ENCODE data around the gene KRT79. TPM values are rescaled to one million over a fixed set of nuclear protein-coding genes. Genes with fewer than 3 reads are reported as not detected.

The KRT79 gene
- polyA plus RNA-seq, 1 of the 3 experiments (the other 2 are of a cell fraction) = not detected

GRCh38 chr12:52799505-52800211 is 34.5 kb downstream of the KRT79 start:
- Histone ChIP-seq H3K27ac (ENCODE audit: low read depth in 2 of 2, low read length in 1 of 2) (no peak overlapping the region), H3K4me1 (ENCODE audit: control insufficient read depth in 1 of 2, insufficient read depth in 2 of 2, low read depth in 1 of 2, low read length in 1 of 2) (no peaks in the 10 kb centered on the region), H2AFZ (ENCODE audit: low read depth) (no peak overlapping the region), H3K4me2 (no peak overlapping the region), H3K9ac (no peak overlapping the region), H3K9me2 (no peaks in the 10 kb centered on the region), H3K27me3 (ENCODE audit: insufficient read depth) (peaks cover 8% of the 10 kb centered on the region; the same call in 1 of the 2 replicates), H4K20me1 (ENCODE audit: insufficient read depth) (no peaks in the 10 kb centered on the region), H3K79me2 (ENCODE audit: insufficient read depth) (no peaks in the 10 kb centered on the region), H3K4me3 (ENCODE audit: low read depth in 2 of 2, low read length in 1 of 2) (no peak overlapping the region), H3F3A (replicated peaks; ENCODE audit: insufficient read depth) (peaks cover 3% of the 10 kb centered on the region), H3K36me3 (replicated peaks in 1 of 2; ENCODE audit: control insufficient read depth in 1 of 2, insufficient read depth in 2 of 2, low read length in 1 of 2) (no peaks in the 10 kb centered on the region), H3K9me3 (no peaks in the 10 kb centered on the region)
- no peak for DNase-seq
- TF ChIP-seq EZH2phosphoT487 (IDR thresholded peaks at IDR 0.05; ENCODE audit: borderline replicate concordance, low read depth) (no peak), RXRA (IDR thresholded peaks at IDR 0.05; ENCODE audit: borderline replicate concordance, low read depth) (no peak), MEF2A (IDR thresholded peaks at IDR 0.05; ENCODE audit: borderline replicate concordance, low read depth) (no peak), YY1 (IDR thresholded peaks at IDR 0.05; ENCODE audit: low read depth) (no peak), TAF1 (IDR thresholded peaks at IDR 0.05; ENCODE audit: borderline replicate concordance, low read depth, low read length) (no peak), ZBTB33 (IDR thresholded peaks at IDR 0.05; ENCODE audit: borderline replicate concordance, low read depth) (no peak), MXI1 (IDR thresholded peaks at IDR 0.05; ENCODE audit: low read depth, low read length) (no peak), POLR2AphosphoS5 (IDR thresholded peaks at IDR 0.05; ENCODE audit: low read depth, low read length) (no peak), NFIC (IDR thresholded peaks at IDR 0.05; ENCODE audit: borderline replicate concordance) (no peak), NRF1 (IDR thresholded peaks at IDR 0.05; ENCODE audit: low read depth, low read length) (no peak), CTCF (IDR thresholded peaks at IDR 0.05) (no peak), EP300 (IDR thresholded peaks at IDR 0.05; ENCODE audit: borderline replicate concordance in 1 of 2, low read depth in 1 of 2, low read length in 1 of 2) (no peak), GABPA (IDR thresholded peaks at IDR 0.05; ENCODE audit: low read depth) (no peak), RAD21 (IDR thresholded peaks at IDR 0.05; ENCODE audit: low read length) (no peak), FOXJ3 (CRISPR knock-in tag; IDR thresholded peaks at IDR 0.05) (no peak), USF1 (IDR thresholded peaks at IDR 0.05; ENCODE audit: borderline replicate concordance, low read depth) (no peak), SMC3 (IDR thresholded peaks at IDR 0.05; ENCODE audit: low read depth, low read length) (no peak), SIN3A (IDR thresholded peaks at IDR 0.05; ENCODE audit: borderline replicate concordance, low read depth, low read length) (no peak)
- CTCF ChIA-PET = interaction anchor here (1.4 kb wide), 1 partner anchor 80 kb away, joined by 5 read pairs; no protein-coding TSS in a partner anchor
- WGBS (ENCODE audit: low lambda C conversion rate) = 31% methylated on average over 5 of the region's 5 CpGs
- POLR2A ChIA-PET = no interaction called here

Measured in SK-N-SH (cell line).